ENCODE results near the gene EAPP.
"Not testable (repeated sequence)": the region's sequence is repeated elsewhere in the genome, so short reads cannot be mapped to it uniquely, and the experiment has no call there.

DNA sequence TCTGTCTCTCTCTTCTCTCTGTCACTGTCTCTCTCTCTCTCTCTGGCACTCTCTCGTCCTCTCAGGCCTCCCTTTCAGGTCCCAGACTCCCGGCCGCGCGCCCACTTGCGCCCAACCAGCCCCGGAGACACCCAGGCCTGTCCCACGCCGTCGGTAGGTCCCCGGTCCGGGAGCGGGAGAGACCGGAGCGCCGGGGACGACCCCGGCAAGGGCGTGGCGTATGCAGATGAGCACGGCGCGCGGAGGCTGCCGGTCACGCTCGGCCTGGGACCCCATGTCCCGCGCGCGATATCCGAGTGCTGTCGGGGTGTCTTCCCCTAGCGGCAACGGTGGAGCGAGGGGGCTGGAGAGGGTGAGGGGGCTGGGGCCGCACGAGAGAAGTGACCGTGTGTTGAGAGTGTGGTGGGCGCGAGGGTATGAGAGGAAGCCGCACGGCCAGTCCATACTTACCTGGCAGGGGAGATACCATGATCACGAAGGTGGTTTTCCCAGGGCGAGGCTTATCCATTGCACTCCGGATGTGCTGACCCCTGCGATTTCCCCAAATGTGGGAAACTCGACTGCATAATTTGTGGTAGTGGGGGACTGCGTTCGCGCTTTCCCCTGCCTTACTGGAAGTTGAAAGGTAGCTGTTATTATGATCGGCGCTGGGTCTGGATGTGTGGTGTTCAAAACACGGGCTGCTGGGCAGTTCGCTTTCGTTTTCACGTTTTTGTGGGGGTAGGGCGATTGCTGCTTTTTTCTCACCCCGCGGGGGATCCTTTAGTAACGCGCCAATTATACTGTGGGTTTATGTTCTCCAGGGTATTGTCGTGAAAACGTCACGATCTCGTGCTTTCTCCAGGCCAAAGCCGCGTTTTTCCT lies 7.0 kb upstream of the EAPP start:
- TF ChIP-seq, protein P1, sequence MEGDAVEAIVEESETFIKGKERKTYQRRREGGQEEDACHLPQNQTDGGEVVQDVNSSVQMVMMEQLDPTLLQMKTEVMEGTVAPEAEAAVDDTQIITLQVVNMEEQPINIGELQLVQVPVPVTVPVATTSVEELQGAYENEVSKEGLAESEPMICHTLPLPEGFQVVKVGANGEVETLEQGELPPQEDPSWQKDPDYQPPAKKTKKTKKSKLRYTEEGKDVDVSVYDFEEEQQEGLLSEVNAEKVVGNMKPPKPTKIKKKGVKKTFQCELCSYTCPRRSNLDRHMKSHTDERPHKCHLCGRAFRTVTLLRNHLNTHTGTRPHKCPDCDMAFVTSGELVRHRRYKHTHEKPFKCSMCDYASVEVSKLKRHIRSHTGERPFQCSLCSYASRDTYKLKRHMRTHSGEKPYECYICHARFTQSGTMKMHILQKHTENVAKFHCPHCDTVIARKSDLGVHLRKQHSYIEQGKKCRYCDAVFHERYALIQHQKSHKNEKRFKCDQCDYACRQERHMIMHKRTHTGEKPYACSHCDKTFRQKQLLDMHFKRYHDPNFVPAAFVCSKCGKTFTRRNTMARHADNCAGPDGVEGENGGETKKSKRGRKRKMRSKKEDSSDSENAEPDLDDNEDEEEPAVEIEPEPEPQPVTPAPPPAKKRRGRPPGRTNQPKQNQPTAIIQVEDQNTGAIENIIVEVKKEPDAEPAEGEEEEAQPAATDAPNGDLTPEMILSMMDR (IDR thresholded peaks at IDR 0.05), result not testable (repeated sequence)
- not testable (repeated sequence) for TF ChIP-seq EP300 (IDR thresholded peaks at IDR 0.05; ENCODE audit: low read depth)

Measured in transverse colon (tissue), 3 donors.